IPS DF 4.7 (cell line): ENCODE results near the gene ZBP1.

Source experiments
- DNase-seq: peaks from one replicate; pipeline ENCODE4 v3.0.0-alpha.2; 2013; ENCODE audit warnings: low spot score; ENCODE audit errors: extremely low read depth

ZBP1 gene

GRCh38 chr20:57618091-57618763, 2.0 kb downstream of the ZBP1 start:
- DNase-seq: no peak

- no peak for DNase-seq
Measured at GRCh38 chr20:57617079-57617795, 3.0 kb downstream of the ZBP1 start.

- no peak for DNase-seq
Measured at GRCh38 chr20:57616143-57616951, 3.9 kb downstream of the ZBP1 start.

GRCh38 chr20:57615445-57615811, 4.8 kb downstream of the ZBP1 start:
- no peak for DNase-seq

GRCh38 chr20:57614490-57615444, 5.5 kb downstream of the ZBP1 start:
- DNase-seq: no peak

- DNase-seq: no peak
Measured at GRCh38 chr20:57613481-57613921, 6.7 kb downstream of the ZBP1 start.

GRCh38 chr20:57612916-57613315, 7.3 kb downstream of the ZBP1 start:
- DNase-seq: no peak

GRCh38 chr20:57612436-57612835, 7.8 kb downstream of the ZBP1 start:
- DNase-seq: no peak

GRCh38 chr20:57611586-57612311, 8.5 kb downstream of the ZBP1 start:
- no peak for DNase-seq

GRCh38 chr20:57610261-57610952, 9.8 kb downstream of the ZBP1 start:
- DNase-seq: no peak

GRCh38 chr20:57609842-57610167, 10.4 kb downstream of the ZBP1 start:
- DNase-seq: no peak

- no peak for DNase-seq
Measured at GRCh38 chr20:57609086-57609841, 11.0 kb downstream of the ZBP1 start.

- DNase-seq: no peak
Measured at GRCh38 chr20:57608516-57608915, 11.7 kb downstream of the ZBP1 start.

GRCh38 chr20:57605878-57606277, 14.3 kb downstream of the ZBP1 start:
- DNase-seq: no peak

GRCh38 chr20:57605045-57605444, 15.2 kb downstream of the ZBP1 start:
- no peak for DNase-seq

GRCh38 chr20:57603120-57603519, 17.1 kb downstream of the ZBP1 start:
- no peak for DNase-seq

- DNase-seq: no peak
Measured at GRCh38 chr20:57601737-57602136, 18.5 kb downstream of the ZBP1 start.

- no peak for DNase-seq
Measured at GRCh38 chr20:57601211-57601570, 19.0 kb downstream of the ZBP1 start.
